CD4-positive, alpha-beta T cell (primary cell): ENCODE data around the gene P3H1. TPM values are rescaled to one million over a fixed set of nuclear protein-coding genes. Genes with fewer than 3 reads are reported as not detected.

Experiments used
- ATAC-seq: fragments of 200-7000 bp; cut with Tn5 transposase; one replicate; pipeline ENCODE4 v1.10.0; 2022; ENCODE audit warnings: mild to moderate bottlenecking; ENCODE audit not compliant: poor library complexity
- CTCF ChIA-PET: fragments of 350-600 bp; sonication (Branson Sonifier 250); formaldehyde crosslinking; loops from one replicate; lab custom pipeline; 2021; ENCODE audit warnings: antibody characterized with exemption, inconsistent platforms; lab: Charles Lee
- POLR2A ChIA-PET: fragments of 350-600 bp; sonication (Branson Sonifier 250); formaldehyde crosslinking; loops from one replicate; lab custom pipeline; 2021; ENCODE audit warnings: antibody characterized with exemption, inconsistent platforms; lab: Charles Lee
- DNase-seq, 14 experiments: peaks; one replicate each; pipeline ENCODE4 v3.0.0-alpha.2; 2013 to 2020; ENCODE audit warnings: mixed read lengths in 2 of 14
- H3K27ac ChIP-seq, 2 donors: one replicate each; pipeline versions ENCODE4 v1.5.1 to v1.7.0; 2013; ENCODE audit warnings: low read length in 2 of 2, low read depth in 1 of 2, mild to moderate bottlenecking in 1 of 2
- H3K27me3 ChIP-seq, 2 experiments: 1 replicate in 1 of 2; 2 replicates in 1 of 2; pipeline versions ENCODE4 v1.6.1 to v1.7.0; 2013; ENCODE audit warnings: low read length in 2 of 2, control low read depth in 1 of 2, mild to moderate bottlenecking in 1 of 2, moderate library complexity in 1 of 2; ENCODE audit not compliant: insufficient read depth in 2 of 2, control insufficient read depth in 1 of 2
- H3K36me3 ChIP-seq: one replicate; pipeline ENCODE4 v1.6.1; 2013; ENCODE audit warnings: low read length, control low read depth; ENCODE audit not compliant: insufficient read depth
- H3K4me1 ChIP-seq: one replicate; pipeline ENCODE4 v1.6.1; 2013; ENCODE audit warnings: low read length, control low read depth; ENCODE audit not compliant: insufficient read depth
- H3K4me3 ChIP-seq: one replicate; pipeline ENCODE4 v1.5.1; 2013; ENCODE audit warnings: mild to moderate bottlenecking, low read length, moderate library complexity
- H3K9me3 ChIP-seq, 2 experiments: 1 replicate in 1 of 2; 2 replicates in 1 of 2; pipeline versions ENCODE4 v1.6.1 to v1.7.0; 2013; ENCODE audit warnings: low read length in 2 of 2, mild to moderate bottlenecking in 2 of 2, control low read depth in 1 of 2, moderate library complexity in 1 of 2; ENCODE audit not compliant: control insufficient read depth in 1 of 2, insufficient read depth in 1 of 2
- H3K27ac Mint-ChIP-seq: one replicate; pipeline ENCODE4 v1.8.0; 2020; ENCODE audit warnings: mixed read lengths
- H3K27me3 Mint-ChIP-seq: one replicate; pipeline ENCODE4 v1.8.0; 2021; ENCODE audit warnings: mixed read lengths
- H3K36me3 Mint-ChIP-seq: one replicate; pipeline ENCODE4 v1.8.0; 2021; ENCODE audit warnings: low read depth, mixed read lengths
- H3K4me1 Mint-ChIP-seq: one replicate; pipeline ENCODE4 v1.8.0; 2021; ENCODE audit warnings: low read depth, mixed read lengths
- H3K4me3 Mint-ChIP-seq: one replicate; pipeline ENCODE4 v1.8.0; 2020; ENCODE audit warnings: mild to moderate bottlenecking, mixed read lengths
- H3K9me3 Mint-ChIP-seq: one replicate; pipeline ENCODE4 v1.8.0; 2020; ENCODE audit warnings: mixed read lengths
- intact Hi-C, 2 experiments: fragments of 100-400 bp; cut with DNase I in 1 of 2; cut with micrococcal nuclease in 1 of 2; formaldehyde crosslinking; loops; one replicate each; pipeline versions ENCODE4 v1.15.1 to v1.9.0; 2023 to 2025; cut with DNase I, micrococcal nuclease
- total RNA-seq, 174 experiments: library from RNA in 2 of 174; stranded (reverse) in 2 of 174; gene quantifications; one replicate each; pipeline ENCODE4 v1.2.3 and lab custom pipeline; 2021 to 2026
- TF ChIP-seq, protein P1 (sequence below): fragments of 200-600 bp; IDR thresholded peaks from one replicate; pipeline ENCODE4 v1.8.0; 2022; ENCODE audit warnings: antibody characterized with exemption, mild to moderate bottlenecking

The P3H1 gene
- total RNA-seq, 2 experiments from 2014 or later: 17.6 to 20.9 TPM

GRCh38 chr1:42807056-42807668, 40.3 kb upstream of the P3H1 start:
- Mint-ChIP-seq H3K4me1 (peaks cover 10% of the 10 kb centered on the region), H3K36me3 (peaks cover 29% of the 10 kb centered on the region), H3K4me3 (no peak overlapping the region), H3K27ac (peak overlapping the region; percentile 57), H3K9me3 (no peaks in the 10 kb centered on the region), H3K27me3 (no peaks in the 10 kb centered on the region)
- POLR2A ChIA-PET: interaction anchor here (1.4 to 2.2 kb wide), 2 partner anchors 9 to 40 kb away, joined by 4 to 13 read pairs; partner anchors contain the start of genes C1orf50, ERMAP and P3H1
- Histone ChIP-seq H3K27ac (peak overlapping the region in 1 of 2 donors; percentile 18), H3K4me3 (no peak overlapping the region), H3K9me3 (no peaks in the 10 kb centered on the region), H3K4me1 (peaks cover 5% of the 10 kb centered on the region), H3K36me3 (peaks cover 8% of the 10 kb centered on the region), H3K27me3 (no peaks in the 10 kb centered on the region)
- TF ChIP-seq, protein P1, sequence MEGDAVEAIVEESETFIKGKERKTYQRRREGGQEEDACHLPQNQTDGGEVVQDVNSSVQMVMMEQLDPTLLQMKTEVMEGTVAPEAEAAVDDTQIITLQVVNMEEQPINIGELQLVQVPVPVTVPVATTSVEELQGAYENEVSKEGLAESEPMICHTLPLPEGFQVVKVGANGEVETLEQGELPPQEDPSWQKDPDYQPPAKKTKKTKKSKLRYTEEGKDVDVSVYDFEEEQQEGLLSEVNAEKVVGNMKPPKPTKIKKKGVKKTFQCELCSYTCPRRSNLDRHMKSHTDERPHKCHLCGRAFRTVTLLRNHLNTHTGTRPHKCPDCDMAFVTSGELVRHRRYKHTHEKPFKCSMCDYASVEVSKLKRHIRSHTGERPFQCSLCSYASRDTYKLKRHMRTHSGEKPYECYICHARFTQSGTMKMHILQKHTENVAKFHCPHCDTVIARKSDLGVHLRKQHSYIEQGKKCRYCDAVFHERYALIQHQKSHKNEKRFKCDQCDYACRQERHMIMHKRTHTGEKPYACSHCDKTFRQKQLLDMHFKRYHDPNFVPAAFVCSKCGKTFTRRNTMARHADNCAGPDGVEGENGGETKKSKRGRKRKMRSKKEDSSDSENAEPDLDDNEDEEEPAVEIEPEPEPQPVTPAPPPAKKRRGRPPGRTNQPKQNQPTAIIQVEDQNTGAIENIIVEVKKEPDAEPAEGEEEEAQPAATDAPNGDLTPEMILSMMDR: no peak
- CTCF ChIA-PET: interaction anchor here (1.4 kb wide), 1 partner anchor 39 kb away, joined by 4 read pairs; the partner anchor contains the start of gene ZNF691
- ATAC-seq (no peak), DNase-seq (no peak)
- intact Hi-C loops: no loop called here

DNA sequence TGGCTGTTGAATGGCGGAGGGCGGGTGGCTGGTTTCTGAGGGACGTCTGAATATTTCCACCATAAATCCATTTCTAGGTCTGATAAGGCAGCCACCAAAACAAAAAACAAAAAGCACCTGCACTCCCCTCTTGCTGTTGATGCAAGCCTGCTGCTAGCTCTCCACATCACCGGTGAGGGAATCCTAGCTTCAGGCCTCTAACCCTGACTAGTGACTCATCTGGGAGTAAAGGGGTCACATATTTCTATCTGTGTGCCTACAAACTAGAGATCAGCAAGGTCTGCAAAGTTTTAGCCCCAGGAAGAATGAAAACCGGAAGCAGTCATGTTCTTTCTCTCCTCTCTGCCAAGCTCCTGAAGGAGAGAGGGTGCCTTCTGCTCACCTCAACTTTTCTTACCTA, 39.8 kb upstream of the P3H1 start:
- Histone ChIP-seq H3K27ac (no peak overlapping the region), H3K9me3 (no peaks in the 10 kb centered on the region), H3K36me3 (peaks cover 8% of the 10 kb centered on the region), H3K4me1 (peaks cover 5% of the 10 kb centered on the region), H3K27me3 (no peaks in the 10 kb centered on the region), H3K4me3 (no peak overlapping the region)
- no peaks in the 10 kb centered on the region for H3K9me3 Mint-ChIP-seq
- H3K4me3 Mint-ChIP-seq: no peak overlapping the region
- H3K4me1 Mint-ChIP-seq: peaks cover 9% of the 10 kb centered on the region
- no peak for ATAC-seq
- intact Hi-C loops: no loop called here
- POLR2A ChIA-PET: interaction anchor here (2.2 kb wide), 1 partner anchor 10 kb away, joined by 13 read pairs; the partner anchor contains the start of gene ERMAP
- TF ChIP-seq, protein P1: no peak
- peaks cover 25% of the 10 kb centered on the region for H3K36me3 Mint-ChIP-seq
- H3K27me3 Mint-ChIP-seq: no peaks in the 10 kb centered on the region
- CTCF ChIA-PET: no interaction called here
- H3K27ac Mint-ChIP-seq: peak overlapping the region; percentile 57
- DNase-seq: no peak

- peaks cover 4% of the 10 kb centered on the region for H3K36me3 ChIP-seq
- DNase-seq (no peak), ATAC-seq (no peak)
- Mint-ChIP-seq H3K36me3 (peaks cover 21% of the 10 kb centered on the region), H3K4me1 (peaks cover 6% of the 10 kb centered on the region), H3K27ac (peak overlapping the region; percentile 57), H3K9me3 (no peaks in the 10 kb centered on the region), H3K27me3 (no peaks in the 10 kb centered on the region), H3K4me3 (no peak overlapping the region)
- POLR2A ChIA-PET: interaction anchor here (2.2 kb wide), 1 partner anchor 10 kb away, joined by 13 read pairs; the partner anchor contains the start of gene ERMAP
- H3K4me1 ChIP-seq: peaks cover 5% of the 10 kb centered on the region
- CTCF ChIA-PET: no interaction called here
- no peak overlapping the region for H3K4me3 ChIP-seq
- no peaks in the 10 kb centered on the region for H3K9me3 ChIP-seq
- TF ChIP-seq, protein P1: no peak
- no peaks in the 10 kb centered on the region for H3K27me3 ChIP-seq
- intact Hi-C loops: no loop called here
- no peak overlapping the region for H3K27ac ChIP-seq
Measured at GRCh38 chr1:42806171-42806570, 39.3 kb upstream of the P3H1 start.
